HK-2 (cell line): ENCODE data around the gene RYR2.
"Not testable (repeated sequence)": the region's sequence is repeated elsewhere in the genome, so short reads cannot be mapped to it uniquely, and the experiment has no call there.

Experiments
- DNase-seq: peaks from one replicate; pipeline ENCODE4 v3.0.0-alpha.2; 2018; ENCODE audit not compliant: unreplicated experiment

Gene RYR2

DNA sequence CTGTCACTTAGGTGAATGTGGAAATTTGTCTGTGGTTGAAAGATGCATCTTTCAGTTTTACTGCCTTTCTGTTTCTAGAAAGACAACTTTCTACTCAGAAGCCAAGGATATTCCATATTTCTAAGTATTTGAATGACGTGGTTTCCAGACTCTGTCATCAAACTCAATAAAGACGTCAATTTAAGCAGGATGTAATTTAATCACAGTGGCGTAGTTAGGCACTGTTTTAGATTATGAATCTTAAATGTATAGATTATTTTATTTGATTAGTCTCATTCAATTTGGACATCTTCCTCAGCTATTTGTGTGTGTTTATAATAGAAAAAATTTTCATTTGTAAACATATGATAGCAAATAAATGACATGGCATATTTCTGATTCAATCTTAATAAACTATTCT lies 298.9 kb downstream of the RYR2 start:
- DNase-seq = no peak

DNA sequence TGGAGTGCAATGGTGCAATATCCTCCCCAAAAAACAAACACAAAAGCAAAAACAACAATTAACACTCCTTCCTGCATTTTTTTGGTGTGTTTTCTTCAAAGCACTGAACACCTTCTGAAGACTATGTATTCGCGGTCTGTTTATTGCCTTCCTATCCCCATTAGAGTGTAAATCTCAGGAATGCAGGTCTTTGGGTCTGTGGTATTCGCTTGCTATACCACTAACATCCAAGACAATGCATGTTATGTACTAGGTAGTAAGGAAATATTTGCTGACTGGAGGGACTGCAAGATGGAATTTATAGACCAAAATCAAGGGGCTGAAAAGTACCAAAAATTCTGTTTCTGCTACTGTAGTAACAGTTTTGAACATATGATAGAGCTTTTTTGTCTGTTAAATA lies 299.4 kb downstream of the RYR2 start:
- DNase-seq = no peak

DNA sequence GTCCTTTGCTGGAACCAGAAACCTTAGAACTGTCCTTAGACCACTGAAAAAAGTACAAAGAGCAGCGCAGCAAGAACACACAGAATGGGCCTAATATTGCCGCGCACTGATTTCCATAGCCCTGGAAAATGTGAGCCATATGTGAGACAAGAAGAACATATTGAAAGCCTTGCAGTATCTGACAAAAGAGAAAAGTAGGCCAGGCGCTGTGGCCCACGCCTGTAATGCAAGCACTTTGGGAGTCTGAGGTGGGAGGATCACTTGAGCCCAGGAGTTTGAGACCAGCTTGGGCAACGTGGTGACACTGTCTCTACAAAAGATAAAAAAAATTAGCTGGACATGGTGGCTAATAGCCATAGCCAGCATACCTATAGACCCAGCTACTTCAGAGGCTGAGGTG lies 300.7 kb downstream of the RYR2 start:
- DNase-seq = no peak

DNA sequence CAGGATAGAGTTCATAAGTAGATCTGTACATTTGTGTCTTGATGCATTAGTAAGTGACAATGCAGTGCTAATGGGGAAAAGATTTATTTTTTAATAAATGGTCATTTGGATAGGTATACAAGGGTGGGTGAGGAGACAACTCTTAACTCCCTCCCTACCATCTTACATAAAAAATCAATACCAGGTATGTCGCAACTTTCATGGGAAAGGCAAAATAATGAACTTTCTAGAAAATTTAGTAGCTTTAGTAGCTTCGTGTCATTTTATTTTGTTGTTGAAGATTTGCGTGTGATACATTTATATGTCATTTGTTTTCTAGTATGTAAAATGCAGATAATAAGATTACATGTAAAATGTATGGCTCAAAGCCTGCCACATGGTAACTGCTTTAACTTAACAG lies 310.8 kb downstream of the RYR2 start:
- no peak for DNase-seq

DNA sequence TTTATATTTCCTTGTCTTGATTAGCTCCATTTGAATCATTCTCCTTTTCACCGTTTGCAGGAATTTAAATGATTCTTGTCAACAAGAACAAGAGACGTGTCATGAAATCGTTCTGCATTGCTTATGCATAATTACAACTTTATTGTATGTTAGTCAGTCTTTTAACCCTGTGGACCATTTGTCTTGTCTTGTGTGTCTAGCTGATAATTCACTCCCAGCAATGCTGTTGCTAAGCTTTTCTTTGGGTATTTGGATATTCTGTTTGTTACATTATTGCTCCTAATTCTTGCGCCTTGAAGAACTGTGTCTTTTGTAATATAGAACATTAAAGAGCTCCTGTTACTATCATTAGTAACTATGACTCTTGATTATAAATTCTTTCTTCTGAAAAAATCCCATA lies 311.9 kb downstream of the RYR2 start:
- no peak for DNase-seq

DNA sequence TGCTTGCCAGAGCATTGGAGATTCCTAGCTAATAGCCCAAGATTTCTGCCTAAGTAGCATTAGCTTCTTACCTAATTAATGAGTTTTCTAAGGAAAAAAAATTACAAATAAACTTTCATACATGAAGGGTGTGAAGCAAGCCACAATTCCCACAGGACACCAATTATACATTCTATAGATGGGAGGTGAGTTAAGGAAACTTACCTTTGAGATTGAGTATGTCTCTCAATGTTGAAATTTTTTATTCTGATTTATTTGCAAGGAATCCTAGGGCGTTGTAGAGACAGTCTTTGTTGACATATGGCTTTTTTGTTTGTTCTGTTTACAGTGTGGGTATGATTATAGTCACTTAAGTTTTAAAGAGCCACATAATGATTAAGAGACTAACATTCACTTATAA lies 313.0 kb downstream of the RYR2 start:
- no peak for DNase-seq

DNA sequence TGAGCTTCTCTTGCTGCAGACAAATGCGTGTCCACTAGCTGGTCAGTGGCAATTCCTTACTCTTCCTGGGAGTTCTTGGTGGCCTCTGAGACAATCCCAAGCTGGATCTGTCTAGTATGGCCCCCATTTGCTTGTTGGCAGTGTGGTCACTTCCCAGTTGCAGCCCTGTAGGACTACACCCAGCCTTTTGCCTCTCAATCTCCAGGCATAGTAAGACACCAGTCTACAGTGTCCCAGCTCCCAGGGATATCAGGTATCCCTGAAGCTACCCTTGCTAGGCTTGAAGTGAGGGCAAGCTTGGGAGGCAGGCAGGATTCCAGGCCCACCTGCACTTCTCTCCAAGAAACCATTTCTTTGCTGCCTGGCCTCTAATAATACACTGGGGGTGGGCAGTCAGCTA lies 316.6 kb downstream of the RYR2 start:
- no peak for DNase-seq

DNA sequence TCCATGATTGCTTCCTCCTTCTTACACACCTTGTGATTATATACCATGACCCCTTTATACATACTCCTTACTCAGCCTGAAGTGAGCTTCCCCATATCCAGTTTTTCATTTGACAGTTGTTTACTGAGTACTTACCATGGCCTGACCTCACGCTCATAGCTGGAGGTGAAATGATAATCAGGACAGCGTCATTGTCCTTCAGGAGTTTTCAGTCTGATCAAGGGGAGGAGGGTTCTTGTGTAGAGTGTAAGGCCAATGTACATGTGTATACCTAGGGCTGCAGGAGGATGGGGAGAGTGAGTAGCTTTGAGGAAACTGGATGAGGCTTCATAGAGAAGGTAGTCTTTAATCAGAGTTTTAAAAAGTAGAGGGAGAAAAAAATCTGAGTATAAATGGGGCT lies 325.8 kb downstream of the RYR2 start:
- no peak for DNase-seq

DNA sequence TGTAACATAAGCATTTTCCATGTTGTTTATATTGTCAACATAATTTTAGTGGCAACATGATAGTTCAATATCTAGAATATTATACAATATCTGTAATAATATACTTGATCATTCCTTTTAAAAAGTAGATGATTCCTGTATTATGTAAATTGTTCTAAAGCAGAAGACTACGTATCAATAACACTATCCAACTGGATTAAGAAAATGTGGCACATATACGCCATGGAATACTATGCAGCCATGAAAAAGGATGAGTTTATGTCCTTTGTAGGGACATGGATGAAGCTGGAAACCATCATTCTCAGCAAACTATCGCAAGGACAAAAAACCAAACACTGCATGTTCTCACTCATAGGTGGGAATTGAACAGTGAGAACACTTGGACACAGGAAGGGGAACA lies 329.5 kb downstream of the RYR2 start:
- DNase-seq = not testable (repeated sequence)

DNA sequence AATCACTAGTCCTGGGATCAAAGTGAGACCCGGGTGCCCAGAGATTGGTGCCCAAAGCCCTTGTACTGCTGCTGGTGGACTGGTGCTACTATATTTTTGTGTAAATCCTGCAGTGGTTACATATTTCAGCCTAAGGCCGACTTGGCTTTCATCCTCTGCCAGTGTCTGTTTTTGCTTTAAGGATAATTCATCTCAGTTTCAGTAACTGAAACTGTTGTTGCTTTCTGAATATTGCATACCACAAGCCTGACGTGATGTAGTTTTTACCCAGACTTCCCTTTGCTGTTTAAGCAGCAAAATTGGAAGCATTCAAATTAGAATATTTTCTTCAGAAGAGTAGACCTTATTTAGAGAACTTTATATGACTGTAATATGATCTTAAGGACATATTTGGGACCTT lies 341.8 kb downstream of the RYR2 start:
- no peak for DNase-seq

DNA sequence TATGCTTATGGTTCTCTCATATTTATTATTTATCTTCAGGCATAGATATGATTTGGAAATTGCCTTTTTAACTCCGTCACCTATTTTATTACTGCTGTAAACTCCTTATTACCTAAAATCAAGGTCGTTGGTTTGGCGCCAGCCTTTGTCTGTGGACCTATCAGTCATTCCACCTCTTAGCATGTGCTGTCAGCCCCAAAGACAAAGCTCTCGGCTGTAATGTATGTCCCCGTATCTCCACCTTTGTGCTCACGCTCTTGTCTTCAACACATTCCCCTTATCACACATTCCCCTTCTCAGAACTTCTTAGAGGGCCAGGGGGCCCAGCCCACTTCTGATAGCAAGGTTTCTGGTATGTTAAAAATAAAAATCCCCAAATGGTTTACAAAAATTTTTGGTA lies 342.2 kb downstream of the RYR2 start:
- DNase-seq = no peak

DNA sequence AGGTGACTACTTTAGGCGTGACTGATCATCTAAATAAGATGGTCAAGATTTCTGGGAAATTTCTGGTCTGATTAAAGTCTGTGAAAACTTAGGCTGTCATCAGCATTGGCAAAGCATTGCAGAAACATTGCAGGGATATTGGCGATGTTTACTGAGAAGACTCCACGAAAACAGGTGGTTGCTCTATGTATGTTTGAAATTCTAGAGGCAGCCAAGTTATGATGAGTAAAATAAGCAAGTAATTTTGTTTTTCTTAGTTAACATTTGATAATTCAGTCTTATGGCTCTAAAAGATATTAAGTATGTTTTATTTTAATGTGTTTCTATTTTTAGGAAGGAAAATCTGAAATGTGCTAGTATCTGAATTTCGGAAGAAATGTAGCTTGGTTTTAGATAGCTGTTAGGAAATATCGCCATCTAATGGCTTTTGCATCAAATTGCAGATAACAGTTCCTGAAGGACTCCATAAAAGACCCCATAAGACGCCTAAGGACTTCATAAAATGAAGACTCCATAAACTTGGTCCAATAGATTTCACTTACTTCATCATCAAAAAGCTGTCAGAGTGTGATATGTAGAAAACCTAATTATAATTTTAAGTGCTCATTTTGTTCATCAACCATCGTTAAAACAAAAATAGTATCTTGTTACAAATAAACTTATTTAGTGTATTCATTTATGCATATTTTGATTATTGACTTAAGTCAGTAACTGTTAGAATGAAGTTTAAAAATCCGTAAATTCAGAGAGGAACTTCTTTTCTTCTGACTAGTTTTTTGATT lies 344.6 kb downstream of the RYR2 start:
- no peak for DNase-seq

DNA sequence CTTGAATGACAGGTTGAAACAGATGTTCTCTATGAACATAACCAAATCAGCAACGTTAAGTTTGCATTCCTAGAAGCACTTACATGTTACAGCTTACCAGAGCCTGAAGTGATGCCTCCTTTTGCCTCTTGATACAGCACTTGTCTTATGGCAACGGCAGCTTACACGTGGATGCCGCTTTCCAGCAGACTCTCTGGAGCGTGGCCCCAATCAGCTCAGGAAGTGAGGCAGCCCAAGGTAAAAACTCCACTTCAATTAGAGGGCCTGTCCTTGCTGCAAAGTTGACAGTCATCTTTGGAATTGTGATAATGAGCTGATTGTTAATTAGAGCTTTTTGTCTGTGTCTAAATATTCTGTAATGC lies 345.1 kb downstream of the RYR2 start:
- DNase-seq = no peak

DNA sequence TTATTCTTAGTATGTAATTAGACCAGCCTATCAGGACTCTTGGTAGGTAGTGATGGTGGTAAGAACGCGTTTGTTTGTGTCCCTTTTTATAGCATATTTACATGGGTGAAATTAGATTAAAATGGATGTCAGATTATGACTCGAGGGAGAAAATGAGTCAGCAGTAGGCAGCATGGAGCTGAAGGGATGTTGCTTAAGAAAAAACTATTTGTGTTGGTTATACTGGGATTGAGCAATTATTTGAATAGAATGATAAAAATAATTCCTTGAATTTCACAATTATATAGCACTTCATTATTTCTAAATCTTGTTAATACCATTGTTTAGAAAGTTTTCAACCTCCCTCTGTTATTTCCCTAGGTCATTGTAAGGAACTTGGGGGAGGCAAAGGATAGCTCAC lies 348.8 kb downstream of the RYR2 start:
- DNase-seq = no peak

DNA sequence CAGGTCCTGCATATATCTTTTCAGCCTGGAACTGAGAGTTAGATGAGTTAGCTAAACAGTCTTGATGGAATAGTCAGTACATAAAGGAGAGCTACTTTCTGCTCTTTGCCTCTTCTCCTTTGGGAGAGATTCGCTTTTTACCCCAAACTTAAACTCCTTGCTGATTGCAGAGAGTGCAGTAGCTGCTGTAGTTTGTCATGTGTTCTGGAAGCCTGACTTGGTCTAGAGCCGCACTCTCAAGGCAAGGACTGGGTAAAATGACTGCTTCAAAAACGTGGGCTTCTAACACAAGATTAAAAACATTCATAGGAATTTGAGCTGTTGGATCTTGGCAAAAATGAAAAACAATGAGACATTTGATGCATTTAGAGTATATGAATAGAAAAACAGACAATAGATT lies 351.6 kb downstream of the RYR2 start:
- DNase-seq = no peak

DNA sequence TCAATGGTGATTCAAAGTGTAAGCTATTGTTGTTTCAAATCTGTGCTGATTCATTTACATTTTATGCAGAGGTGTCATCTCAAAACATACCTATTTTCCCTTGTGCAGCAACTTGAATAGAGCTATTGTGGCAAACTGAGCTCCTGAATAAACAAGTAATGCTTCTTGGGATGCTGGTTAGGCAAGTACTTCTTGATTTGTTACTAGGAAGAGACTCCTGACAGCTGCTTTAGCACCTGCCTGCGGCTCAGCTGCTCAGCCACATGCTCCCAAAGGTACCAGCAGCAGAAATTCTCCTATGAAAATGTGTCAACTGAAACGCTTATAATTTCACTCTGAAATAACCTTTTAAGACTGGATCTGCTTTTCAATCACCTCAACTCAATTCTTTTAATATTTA lies 352.3 kb downstream of the RYR2 start:
- no peak for DNase-seq

DNA sequence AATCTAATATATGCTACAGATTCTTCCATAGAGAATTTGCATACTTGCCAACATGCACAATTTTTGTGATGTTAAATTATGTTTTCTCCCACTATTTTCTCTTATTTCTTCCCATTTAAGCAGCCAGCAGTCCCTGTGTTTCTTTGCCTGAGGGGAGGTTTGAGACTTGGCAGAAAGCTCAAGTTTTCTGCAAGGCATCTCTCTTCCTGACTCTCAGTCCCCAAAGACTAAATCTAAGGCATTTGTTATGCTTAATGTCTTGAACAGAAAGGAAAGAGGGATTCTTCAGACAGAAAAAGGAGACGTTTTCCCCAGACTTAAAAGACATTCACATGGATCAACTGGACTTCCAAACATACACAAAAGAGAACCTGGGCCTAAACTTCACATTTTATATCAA lies 354.4 kb downstream of the RYR2 start:
- DNase-seq = no peak

DNA sequence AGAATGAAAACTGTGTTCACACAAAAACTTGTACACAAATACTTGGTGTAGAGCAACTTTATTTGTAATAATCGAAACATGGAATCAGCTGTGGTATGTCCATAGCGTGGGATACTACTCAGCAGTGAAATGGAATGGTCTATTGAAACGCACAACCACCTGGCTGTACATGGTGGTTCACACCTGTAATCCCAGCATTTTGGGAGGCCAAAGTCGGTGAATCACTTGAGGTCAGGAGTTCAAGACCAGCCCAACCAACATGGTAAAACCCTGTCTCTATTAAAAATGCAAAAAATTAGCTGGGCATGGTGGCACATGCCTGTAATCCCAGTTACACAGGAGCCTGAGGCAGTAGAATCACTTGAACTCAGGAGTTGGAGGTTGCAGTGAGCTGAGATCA lies 356.8 kb downstream of the RYR2 start:
- DNase-seq = no peak

DNA sequence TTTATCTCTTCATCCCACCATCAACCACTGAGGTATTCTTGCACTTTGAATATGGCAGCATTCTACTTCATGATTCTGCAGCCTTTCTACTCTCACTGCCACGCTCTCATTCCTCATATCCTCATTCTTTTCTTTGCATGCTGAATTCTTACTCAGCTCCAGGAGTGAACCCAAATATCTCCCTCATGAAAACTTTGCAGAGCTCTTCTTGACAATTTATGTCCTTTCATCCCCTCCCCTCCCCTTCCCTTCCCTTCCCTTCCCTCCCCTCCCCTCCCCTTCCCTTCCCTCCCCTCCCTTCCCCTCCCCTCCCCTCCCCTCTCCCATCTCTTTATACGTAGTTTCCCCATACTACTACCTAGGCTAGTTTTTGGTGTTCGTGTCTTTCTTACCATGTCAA lies 363.9 kb downstream of the RYR2 start:
- no peak for DNase-seq

DNA sequence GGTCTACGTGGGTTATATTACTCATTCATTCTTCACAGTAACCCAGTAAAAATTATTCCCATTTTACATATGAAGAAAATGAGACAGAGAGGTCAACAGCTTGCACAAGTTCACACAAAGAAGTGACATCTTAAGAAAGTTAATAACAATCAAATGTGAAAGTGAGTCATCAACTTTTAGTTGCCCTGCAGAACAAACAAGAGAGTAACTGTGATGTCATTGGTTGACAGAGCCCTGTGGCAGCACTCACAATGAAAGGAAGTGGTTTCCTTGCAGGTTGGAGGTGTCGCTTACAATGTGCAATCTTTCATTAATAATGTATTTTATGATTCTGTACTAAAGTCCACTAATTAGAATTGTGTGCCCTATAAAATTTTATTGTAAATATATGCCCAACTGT lies 369.6 kb downstream of the RYR2 start:
- no peak for DNase-seq

DNA sequence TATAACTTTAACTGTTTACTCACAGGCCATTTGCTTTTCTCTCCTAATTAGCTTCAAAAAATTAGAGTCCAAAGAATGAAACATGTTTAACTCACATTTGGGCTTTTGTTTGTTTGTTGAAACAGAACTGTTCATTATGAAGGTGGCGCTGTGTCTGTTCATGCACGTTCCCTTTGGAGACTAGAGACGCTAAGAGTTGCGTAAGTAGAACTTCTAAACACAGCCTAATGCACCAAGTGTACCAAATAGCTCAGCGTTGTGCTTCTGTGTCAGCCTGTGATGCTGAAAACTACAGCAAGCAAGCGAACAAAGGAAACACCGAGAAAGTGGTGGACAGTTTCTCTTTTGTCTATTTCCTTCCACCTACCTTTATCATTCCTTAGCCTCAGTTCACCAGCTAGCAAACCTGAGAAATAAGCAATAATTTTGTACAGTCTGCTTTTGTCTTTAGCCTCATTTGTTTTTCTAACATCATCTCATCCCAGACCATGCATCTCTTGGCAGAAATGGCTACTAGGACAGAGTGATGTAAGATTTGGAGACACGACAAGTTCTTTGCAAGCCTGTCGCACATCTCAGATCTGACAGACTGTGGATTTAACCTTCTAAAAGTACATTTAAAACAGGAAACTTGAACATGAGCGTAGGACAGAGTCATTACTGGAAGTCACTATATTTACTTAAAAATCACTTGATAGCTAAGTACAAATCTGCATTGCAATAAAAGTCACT lies 375.1 kb downstream of the RYR2 start:
- DNase-seq = no peak

DNA sequence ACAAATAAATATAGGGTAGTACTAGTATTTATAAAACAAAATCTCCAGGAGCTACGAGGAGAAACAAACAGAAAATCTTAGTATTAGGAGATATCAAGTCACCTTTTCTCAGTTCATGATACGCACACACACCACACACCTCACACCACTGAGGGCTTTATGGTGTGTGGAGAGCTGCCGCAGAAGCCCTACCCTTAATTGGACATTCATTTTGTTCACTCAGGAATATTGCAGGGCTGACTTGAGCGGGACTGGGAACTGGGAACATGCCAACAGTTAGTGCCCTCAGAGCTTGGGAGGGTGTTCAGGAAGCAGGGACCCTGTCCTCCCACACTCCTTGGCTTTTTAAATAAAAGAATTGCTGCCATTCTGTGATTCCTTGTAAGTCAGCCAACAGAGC lies 386.8 kb downstream of the RYR2 start:
- DNase-seq = no peak

DNA sequence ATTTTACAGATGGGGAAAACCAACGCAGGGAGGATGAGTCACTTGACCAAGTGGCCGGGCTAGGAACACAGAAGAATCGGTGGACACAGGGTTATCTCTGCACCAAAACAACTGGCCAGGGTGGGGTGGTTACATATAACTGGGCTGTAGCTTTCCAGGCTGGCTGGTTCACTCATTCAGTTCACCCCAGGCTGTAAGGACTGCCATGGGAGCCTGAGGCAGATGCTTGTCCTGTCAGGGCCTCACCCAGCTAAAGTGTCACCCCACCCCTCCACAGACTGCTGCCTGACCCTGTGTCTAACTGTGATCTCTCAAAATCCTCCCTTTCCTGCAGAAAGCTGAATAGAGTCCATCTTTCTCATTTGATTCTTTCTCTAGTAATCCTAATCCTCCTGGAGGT lies 387.3 kb downstream of the RYR2 start:
- no peak for DNase-seq

DNA sequence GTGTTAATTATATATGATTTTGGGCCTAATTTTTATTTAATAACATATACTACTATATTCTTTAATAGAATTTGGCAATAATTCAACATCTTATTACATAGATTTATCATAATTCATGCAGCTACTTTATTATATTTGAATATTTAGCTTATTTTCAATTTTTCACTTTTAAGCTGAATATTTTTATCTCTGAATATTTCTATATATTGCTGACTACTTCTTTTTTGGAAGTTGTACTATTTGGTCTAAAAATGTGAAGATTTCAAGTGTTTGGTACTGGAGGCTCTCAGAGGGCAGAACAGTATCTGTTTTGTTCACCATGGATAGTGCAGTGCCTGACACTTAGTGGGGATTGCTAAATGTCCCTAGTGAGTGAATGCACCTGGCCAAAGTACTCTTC lies 389.5 kb downstream of the RYR2 start:
- DNase-seq = no peak
